ENCODE measurements around the gene TTC39A. TPM values are rescaled to one million over a fixed set of nuclear protein-coding genes. Genes with fewer than 3 reads are reported as not detected.
A peak's percentile ranks its signal among the peaks of the same experiment; 100 is the strongest.

The TTC39A gene
- polyA plus RNA-seq, 2 of the 4 experiments (the other 2 are of a cell fraction), result 1.4 to 6.2 TPM

DNA sequence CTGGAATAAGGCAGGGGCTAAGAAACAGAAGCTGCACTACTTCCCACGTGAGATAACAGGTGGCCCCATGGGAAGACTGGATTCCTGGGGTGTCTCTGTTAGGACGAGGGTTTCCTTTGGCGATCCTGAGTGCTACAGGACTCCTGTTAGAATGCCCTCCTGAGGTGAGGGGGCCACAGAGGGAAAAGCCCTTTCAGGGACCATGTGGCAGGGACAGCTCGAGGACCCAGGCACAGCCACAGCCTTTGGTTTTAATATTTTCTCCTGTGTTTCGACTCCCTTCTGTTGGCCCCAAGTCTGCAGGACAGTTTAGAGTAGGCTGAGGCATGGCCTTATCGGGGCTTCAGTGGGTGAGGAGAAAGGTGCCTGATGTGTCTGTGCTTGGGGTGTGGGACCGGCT is 12.6 kb downstream of the TTC39A start:
- Histone ChIP-seq H3K4me2 (no peak overlapping the region), H3K4me1 (peaks cover 30% of the 10 kb centered on the region), H3K27ac (0 out of 6 replicates have a peak overlapping the region, but pooled peaks of 1 of the 2 experiments have one; percentile 9), H3K9me3 (no peaks in the 10 kb centered on the region), H3K4me3 (no peak overlapping the region)
- WGBS (ENCODE audit: missing lambda C conversion rate), result 88% methylated on average over 7 of the region's 7 CpGs
- no peak for FAIRE-seq
- TF ChIP-seq RARB (CRISPR knock-in tag; IDR thresholded peaks at IDR 0.05), result no peak
- TF ChIP-seq FOSL2 (IDR thresholded peaks at IDR 0.05), result no peak
- TF ChIP-seq FOSL2 (CRISPR knock-in tag; IDR thresholded peaks at IDR 0.05), result no peak
- TF ChIP-seq, protein P1, sequence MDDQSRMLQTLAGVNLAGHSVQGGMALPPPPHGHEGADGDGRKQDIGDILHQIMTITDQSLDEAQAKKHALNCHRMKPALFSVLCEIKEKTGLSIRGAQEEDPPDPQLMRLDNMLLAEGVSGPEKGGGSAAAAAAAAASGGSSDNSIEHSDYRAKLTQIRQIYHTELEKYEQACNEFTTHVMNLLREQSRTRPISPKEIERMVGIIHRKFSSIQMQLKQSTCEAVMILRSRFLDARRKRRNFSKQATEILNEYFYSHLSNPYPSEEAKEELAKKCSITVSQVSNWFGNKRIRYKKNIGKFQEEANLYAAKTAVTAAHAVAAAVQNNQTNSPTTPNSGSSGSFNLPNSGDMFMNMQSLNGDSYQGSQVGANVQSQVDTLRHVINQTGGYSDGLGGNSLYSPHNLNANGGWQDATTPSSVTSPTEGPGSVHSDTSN (IDR thresholded peaks at IDR 0.05), result no peak
- TF ChIP-seq EHF (CRISPR knock-in tag; IDR thresholded peaks at IDR 0.05), result no peak
- TF ChIP-seq HOXA7 (CRISPR knock-in tag; IDR thresholded peaks at IDR 0.05), result no peak
- TF ChIP-seq, protein P2, sequence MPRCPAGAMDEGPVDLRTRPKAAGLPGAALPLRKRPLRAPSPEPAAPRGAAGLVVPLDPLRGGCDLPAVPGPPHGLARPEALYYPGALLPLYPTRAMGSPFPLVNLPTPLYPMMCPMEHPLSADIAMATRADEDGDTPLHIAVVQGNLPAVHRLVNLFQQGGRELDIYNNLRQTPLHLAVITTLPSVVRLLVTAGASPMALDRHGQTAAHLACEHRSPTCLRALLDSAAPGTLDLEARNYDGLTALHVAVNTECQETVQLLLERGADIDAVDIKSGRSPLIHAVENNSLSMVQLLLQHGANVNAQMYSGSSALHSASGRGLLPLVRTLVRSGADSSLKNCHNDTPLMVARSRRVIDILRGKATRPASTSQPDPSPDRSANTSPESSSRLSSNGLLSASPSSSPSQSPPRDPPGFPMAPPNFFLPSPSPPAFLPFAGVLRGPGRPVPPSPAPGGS (IDR thresholded peaks at IDR 0.05), result no peak
- no peak for TF ChIP-seq CBX2 (IDR thresholded peaks at IDR 0.05; ENCODE audit: borderline replicate concordance, low read depth)
- TF ChIP-seq ZSCAN20 (CRISPR knock-in tag; IDR thresholded peaks at IDR 0.05), result no peak
- TF ChIP-seq HOXB5 (CRISPR knock-in tag; IDR thresholded peaks at IDR 0.05), result no peak
- TF ChIP-seq RFX5 (IDR thresholded peaks at IDR 0.05), result no peak
- TF ChIP-seq HEYL (CRISPR knock-in tag; IDR thresholded peaks at IDR 0.05), result no peak
- TF ChIP-seq EHMT2 (IDR thresholded peaks at IDR 0.05; ENCODE audit: low read depth), result no peak
- CTCF ChIA-PET, result interaction anchor here (1.2 kb wide), 1 partner anchor 21 kb away, joined by 4 read pairs; no protein-coding TSS in a partner anchor
- no peak for ATAC-seq
- DNase-seq (ENCODE audit: low read depth in 1 of 2, low spot score in 1 of 2), result no peak
- POLR2A ChIA-PET, result no interaction called here

DNA sequence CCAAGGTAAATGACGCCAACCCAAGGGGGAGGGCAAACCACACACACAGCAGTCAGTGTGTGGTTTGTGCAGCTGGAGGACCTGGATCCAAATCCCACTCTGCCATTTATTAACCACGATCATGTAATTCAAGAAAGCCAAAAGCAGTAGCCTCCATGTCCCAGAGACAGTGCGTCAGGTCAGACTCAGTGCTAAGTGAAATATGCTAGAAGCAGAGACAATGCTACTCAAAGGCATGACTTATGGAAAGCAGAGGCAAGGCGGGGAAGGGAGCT is 13.6 kb downstream of the TTC39A start:
- Histone ChIP-seq H3K4me2 (no peak overlapping the region), H3K4me3 (no peak overlapping the region), H3K27ac (peak overlapping the region in 1 of 2 experiments; percentile 87; a peak in 1 of 6 replicates), H3K4me1 (peaks cover 31% of the 10 kb centered on the region), H3K9me3 (no peaks in the 10 kb centered on the region)
- 79% methylated on average over 4 of the region's 4 CpGs for WGBS (ENCODE audit: missing lambda C conversion rate)
- CTCF ChIA-PET, result interaction anchor here (0.6 to 1.5 kb wide), 2 partner anchors 20 to 273 kb away, joined by 3 to 4 read pairs; no protein-coding TSS in a partner anchor
- FAIRE-seq (no peak), ATAC-seq (no peak), DNase-seq (ENCODE audit: low read depth in 1 of 2, low spot score in 1 of 2) (no peak)
- TF ChIP-seq HEYL (CRISPR knock-in tag; IDR thresholded peaks at IDR 0.05) (no peak), MAFK (IDR thresholded peaks at IDR 0.05; ENCODE audit: partially characterized antibody) (no peak), NR3C1 (IDR thresholded peaks at IDR 0.05) (no peak), CBX2 (IDR thresholded peaks at IDR 0.05; ENCODE audit: borderline replicate concordance, low read depth) (no peak), PHF8 (IDR thresholded peaks at IDR 0.05; ENCODE audit: borderline replicate concordance, low read depth) (no peak), BHLHE40 (IDR thresholded peaks at IDR 0.05; ENCODE audit: low read depth, low read length) (no peak), POLR2A (IDR thresholded peaks at IDR 0.05; ENCODE audit: low read length) (no peak), RCOR1 (IDR thresholded peaks at IDR 0.05; ENCODE audit: low read depth, low read length) (no peak)
- TF ChIP-seq, protein P3, sequence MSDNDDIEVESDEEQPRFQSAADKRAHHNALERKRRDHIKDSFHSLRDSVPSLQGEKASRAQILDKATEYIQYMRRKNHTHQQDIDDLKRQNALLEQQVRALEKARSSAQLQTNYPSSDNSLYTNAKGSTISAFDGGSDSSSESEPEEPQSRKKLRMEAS (IDR thresholded peaks at IDR 0.05), result no peak
- TF ChIP-seq, protein P4, sequence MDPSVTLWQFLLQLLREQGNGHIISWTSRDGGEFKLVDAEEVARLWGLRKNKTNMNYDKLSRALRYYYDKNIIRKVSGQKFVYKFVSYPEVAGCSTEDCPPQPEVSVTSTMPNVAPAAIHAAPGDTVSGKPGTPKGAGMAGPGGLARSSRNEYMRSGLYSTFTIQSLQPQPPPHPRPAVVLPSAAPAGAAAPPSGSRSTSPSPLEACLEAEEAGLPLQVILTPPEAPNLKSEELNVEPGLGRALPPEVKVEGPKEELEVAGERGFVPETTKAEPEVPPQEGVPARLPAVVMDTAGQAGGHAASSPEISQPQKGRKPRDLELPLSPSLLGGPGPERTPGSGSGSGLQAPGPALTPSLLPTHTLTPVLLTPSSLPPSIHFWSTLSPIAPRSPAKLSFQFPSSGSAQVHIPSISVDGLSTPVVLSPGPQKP (IDR thresholded peaks at IDR 0.05; ENCODE audit: low read depth, low read length), result no peak
- TF ChIP-seq, protein P5, sequence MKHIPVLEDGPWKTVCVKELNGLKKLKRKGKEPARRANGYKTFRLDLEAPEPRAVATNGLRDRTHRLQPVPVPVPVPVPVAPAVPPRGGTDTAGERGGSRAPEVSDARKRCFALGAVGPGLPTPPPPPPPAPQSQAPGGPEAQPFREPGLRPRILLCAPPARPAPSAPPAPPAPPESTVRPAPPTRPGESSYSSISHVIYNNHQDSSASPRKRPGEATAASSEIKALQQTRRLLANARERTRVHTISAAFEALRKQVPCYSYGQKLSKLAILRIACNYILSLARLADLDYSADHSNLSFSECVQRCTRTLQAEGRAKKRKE (CRISPR knock-in tag; IDR thresholded peaks at IDR 0.05; ENCODE audit: low read depth), result no peak
- POLR2A ChIA-PET, result no interaction called here
